Activated CD8-positive, alpha-beta memory T cell treated with anti-CD3 and anti-CD28 coated beads for 48 hours (primary cell): Measurements from ENCODE around the gene ZBTB49.
A peak's percentile ranks its signal among the peaks of the same experiment; 100 is the strongest.
"Not testable (repeated sequence)": the region's sequence is repeated elsewhere in the genome, so short reads cannot be mapped to it uniquely, and the experiment has no call there.

Experiments
- DNase-seq, 3 experiments: peaks; one replicate each; pipeline ENCODE4 v3.0.0-alpha.2; 2020; ENCODE audit warnings: low read depth in 2 of 3, low spot score in 2 of 3

The ZBTB49 gene, protein sequence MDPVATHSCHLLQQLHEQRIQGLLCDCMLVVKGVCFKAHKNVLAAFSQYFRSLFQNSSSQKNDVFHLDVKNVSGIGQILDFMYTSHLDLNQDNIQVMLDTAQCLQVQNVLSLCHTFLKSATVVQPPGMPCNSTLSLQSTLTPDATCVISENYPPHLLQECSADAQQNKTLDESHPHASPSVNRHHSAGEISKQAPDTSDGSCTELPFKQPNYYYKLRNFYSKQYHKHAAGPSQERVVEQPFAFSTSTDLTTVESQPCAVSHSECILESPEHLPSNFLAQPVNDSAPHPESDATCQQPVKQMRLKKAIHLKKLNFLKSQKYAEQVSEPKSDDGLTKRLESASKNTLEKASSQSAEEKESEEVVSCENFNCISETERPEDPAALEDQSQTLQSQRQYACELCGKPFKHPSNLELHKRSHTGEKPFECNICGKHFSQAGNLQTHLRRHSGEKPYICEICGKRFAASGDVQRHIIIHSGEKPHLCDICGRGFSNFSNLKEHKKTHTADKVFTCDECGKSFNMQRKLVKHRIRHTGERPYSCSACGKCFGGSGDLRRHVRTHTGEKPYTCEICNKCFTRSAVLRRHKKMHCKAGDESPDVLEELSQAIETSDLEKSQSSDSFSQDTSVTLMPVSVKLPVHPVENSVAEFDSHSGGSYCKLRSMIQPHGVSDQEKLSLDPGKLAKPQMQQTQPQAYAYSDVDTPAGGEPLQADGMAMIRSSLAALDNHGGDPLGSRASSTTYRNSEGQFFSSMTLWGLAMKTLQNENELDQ

DNA sequence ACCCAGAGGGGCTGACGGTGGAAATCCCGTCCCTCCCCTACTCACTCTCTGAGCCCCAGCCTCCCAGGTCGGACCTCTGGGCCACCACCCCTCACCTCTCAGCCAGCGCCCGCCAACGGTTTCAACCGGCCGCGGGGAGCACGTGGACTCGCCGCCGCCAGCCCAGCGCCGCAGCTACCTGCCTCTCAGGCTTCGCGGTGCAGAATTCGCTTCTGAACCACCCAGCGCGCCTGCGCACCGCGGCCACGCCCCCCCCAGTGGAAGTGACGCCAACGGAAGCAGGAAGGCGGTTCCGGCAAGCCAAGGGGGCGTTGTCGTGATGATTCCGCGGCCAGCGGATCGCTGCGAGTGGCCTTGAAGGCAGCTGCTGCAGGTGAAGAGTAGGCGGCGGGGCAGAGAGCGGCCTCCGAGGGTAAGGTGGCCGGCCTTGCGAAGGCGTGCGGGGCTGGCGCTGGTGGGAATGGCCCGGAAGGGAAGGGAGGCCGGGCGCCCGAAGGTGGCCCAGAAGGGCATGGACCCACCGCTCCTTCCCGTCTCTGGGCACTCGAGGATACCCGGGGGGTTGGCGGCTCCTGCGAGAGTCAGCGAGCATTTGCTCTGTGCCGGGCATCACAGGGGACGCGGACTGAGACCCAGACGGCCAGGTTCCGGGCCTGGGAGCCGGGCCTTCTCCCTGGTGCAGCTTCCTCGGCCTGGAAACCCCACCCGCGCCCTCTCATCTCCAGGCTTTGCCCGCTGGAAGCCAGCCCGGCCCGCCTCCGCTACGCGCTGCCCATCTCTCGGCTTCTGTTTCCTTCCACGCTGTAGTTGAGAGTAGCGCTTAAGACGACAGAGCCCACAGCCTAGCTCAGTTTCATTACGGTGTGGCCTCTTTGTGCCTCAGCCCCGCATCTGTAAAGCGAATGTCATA, at the start of gene ZBTB49, which contains the start of gene LYAR:
Gene ZBTB49 (plus strand): TSS at position 311 of the 910 bp plus-strand sequence. CDS start 9,695 bp downstream, outside the sequence.
Gene LYAR (minus strand): TSS at position 214 of the 910 bp plus-strand sequence. CDS start 6,412 bp downstream, outside the sequence.
- DNase-seq, result peak; percentile 91 to 93 (median 91)

DNA sequence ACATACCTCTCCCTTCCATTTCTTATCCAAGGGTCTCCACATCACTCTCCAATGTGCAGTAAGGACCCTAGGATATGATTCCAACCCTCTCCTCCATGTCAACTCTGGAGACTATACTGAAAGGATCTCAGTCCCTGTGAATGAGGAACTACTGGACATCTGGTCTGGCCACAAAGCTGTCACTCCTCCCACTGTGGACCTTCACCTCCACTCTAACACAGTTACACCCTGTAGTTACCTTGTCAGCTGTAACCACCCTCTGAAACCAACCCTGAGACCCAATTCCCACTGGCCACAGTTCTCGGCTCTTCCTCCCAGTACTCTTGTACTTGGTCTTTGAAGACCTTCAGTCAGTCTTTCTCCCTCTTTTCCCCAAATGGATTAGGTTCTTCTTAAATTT, 44.9 kb upstream of the ZBTB49 start:
- no peak for DNase-seq

DNA sequence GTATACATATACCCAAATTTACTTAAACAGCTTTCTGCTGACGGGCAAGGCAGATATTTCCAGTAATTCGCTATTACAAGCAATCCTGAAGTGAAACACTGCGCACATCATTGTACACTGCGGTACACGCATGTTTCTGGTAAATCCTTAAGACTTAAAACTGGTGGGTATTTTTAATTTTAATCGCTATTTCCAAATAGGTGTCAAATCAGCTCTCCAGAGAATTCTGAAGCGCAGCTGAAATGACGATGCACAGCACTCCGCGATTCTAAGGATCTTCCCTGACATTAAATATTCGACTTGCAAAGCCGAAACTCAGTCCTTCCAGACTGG, 42.4 kb upstream of the ZBTB49 start:
- DNase-seq, result no peak

DNA sequence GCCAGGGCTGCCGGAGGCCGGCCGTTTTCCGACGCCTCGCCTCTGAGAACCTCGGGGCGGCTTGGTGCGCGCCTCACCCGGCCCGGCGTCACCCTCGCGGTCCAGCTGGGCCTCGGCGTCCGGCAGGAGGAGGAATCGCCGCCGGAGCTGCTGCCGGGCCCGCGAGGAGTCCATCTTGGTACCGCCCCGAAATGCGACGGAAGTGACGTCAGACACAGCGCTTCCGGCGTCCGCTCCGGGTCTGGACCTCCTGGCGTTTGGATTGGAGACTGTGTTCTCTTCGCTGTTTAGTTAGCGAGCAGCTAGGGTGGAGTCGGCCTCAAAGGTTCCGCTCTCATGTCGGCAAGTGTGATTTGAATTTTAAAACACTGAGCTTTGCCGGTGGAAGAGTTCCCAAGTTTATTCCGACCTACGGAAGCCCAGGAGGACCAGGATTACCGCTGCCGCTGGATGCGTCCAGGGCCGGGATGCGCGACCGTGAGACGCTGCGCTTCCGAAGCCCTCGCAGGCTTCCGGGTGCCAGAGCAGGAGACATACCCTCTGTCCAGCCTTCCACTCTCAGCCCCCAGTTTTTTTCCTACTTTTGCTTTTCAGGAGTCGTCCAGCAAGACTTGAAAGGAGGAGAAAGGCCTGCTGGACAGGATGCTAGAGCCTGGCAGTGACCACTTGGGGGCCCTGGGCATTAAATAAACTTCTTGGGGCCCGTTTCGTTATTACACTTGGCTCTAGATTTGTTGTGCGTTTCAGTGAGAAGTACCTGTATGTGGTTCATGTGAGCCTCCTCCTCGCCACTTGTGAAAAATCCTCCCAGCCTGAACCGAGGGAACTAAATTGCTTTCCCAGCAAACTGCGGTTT, 41.8 kb upstream of the ZBTB49 start, which contains the start of gene TMEM128:
Gene TMEM128 (minus strand): TSS at position 195 of the 856 bp plus-strand sequence. CDS start 21 bp downstream, at position 174.
- peak; percentile 80 to 90 (median 85) for DNase-seq

DNA sequence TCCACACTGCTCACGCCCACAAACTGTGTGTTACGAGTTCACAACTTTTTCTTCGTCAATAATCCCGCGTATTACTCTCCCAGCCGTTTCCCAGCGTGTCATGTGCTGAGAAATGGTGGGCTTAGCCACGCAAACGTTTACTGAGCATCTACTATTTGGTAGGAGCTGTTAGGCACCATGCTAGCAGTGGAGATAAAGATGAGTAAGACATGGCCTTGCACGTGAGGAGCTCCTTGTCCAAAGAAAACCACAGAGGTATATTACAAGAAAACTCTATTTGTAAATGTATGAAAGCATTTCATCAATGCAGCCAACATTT, 41.2 kb upstream of the ZBTB49 start:
- DNase-seq, result no peak

DNA sequence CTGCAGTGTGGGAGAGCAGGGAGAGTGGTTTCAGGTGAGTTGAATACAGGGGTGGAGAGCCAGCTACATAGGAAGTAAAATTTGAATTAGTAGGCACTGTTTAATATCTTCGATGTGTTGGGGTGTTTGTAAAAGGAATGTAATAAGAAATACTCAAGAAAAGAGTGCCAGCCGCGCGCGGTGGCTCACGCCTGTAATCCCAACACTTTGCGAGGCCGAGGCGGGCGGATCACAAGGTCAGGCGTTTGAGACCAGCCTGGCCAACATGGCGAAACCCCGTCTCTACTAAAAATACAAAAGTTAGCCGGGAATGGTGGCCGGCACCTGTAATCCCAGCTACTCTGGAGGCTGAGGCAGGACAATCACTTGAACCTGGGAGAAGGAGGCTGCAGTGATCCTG, 40.7 kb upstream of the ZBTB49 start:
- DNase-seq, result not testable (repeated sequence)

DNA sequence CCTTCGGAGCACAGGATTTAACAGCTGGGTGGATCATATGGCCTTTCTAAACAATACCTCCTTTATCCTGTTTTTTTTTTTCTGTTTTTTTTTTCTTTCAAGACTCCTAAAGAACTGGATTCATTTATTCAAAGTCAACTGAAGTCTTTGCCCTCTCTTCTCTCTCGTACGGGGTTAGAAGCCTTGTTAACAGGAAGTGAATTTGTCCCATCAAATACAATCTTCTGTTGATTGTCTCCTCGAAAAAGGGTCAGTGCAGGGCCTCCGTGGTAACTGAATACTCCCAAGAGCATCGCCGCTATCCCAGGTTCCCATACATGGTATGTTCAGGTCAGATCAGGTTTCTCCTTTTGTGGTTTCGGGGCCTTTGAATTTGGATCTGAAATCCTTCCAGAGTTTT, 40.2 kb upstream of the ZBTB49 start:
- DNase-seq, result no peak

DNA sequence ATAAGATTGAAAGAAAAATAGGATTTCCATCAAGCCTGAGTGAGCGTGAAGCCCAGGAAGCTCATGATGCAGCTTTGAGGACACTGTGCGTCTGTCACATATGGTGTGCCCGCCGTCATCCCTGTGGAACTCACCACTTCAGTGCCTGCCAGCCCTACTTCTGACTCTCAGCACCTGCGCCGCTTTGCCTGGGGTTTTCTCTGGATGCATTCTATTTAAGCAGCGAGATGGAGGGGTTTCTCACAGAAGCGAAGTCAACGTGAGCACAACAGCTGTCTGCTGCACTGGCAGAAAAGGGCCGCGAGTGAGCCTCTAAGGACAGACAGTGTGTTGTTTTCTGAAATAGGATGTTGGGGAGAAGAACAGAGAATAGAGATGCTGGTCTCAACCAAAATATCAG, 35.9 kb upstream of the ZBTB49 start:
- DNase-seq, result no peak

DNA sequence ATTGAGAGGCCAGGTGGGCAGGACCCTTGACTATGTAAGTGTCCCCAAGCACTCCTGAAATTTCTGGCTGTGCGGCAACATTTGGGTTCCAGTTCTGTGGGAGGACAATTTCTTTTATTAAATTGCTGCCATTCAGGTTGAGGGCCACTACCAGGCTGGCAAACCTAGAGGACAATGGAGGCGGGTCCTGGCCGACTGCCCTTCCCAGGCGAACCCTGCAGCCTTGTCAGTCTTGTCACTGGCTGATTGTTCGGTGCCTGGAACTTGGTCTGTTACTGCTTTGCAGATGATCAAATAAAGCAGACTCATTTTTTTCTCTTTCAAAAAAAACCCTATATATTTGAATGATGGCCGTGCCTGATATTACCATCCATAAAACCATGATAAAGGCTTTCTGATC, 35.4 kb upstream of the ZBTB49 start:
- no peak for DNase-seq

DNA sequence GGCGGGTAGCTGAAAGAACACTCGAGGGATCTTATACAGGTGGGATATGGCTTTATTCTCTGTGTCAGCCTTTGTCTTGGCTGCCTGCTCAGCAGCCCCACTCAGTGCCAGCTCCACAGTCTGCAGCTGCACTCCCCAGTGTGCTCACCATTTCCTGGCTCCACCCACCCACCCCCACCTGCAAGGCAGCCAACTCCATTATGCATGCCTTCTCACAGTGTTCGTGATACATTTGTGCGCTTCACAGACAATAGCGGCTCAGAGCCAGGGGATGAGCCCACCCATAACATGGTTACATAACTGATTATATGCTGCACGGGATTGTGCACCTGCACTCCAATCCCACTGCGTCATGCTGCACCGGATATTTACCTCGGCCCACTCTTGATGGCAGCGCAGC, 33.3 kb upstream of the ZBTB49 start:
- DNase-seq, result no peak

DNA sequence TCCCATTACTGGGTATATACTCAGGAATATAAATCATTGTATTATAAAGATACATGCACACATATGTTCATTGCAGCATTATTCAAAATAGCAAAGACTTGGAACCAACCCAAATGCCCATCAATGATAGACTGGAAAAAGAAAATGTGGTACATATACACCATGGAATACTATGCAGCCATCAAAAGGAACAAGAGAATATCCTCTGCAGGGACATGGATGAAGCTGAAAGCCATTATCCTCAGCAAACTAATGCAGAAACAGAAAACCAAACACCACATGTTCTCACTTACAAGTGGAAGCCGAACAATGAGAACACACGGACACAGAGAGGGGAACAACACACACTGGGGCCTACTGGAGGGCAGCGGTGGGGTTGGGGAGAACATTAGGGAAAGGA, 32.3 kb upstream of the ZBTB49 start:
- DNase-seq, result not testable (repeated sequence)

DNA sequence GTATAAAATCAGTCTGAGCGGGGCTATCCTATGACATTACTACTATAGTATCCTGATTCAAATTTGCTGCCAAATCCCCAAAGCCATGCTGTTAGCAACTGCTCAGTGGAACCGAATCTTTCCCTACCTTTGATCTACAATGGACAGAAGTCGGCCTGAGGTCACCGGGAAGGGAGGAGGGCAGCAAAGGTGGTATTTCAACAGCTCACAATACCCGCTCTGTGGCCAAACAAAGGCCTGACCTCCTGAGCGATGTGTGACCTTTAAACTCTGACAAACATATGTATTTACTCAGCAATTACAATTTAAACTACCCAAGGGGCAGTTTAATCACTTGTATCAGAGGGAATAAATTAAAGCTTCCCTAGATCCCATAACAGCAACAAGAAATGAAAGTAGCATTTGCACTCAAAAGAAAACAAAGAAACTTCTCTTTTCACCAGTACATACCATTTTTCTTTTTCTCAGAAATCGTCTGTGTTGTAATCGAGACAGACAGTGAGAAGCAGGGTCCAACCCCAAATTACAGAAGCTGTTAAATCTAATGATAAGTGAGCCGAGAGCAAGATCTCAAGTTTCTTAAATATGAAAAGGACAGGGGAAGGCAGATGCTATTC, 30.5 kb upstream of the ZBTB49 start:
- no peak for DNase-seq

DNA sequence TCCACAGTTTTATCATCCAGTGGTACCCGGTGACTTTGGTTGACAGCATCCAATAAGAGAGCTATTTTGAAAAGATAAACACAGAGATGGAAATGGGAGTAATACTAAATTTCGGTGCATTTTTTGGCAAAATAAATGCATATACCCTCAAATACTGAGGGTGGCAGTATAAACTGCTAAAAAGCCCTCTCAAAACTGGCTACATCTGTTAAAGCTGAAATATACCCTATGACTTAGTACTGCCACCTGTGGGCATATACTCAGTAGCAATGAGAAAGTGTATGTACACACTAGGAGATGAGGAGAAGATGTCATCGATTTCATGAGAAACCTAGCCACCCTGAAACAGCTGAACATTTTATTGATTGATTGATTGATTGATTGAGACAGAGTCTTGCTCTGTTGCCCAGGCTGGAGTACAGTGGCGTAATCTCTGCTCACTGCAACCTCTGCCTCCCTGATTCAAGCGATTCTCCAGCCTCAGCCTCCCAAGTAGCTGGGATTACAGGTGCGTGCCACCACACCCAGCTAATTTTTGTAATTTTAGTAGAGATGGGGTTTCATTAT, 29.8 kb upstream of the ZBTB49 start:
- no peak for DNase-seq

DNA sequence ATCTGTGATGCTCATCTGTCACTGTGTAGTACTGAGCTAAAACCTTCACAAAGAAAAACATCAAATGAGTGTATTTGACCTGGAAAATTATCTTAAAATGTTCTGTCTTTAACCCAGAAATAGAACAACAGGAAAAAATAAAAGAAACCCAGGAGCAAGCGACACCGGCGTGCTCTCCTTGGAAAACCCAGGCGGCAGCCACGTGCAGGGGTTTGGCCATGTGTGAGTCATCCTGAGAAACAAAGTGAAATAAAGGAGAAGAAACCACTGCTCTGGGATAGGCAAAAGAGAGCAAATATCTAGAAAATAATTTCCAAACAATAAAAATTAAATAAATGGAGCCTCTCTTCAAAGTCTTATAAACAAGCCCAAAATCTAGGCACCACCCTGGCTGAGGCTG, 22.1 kb upstream of the ZBTB49 start:
- no peak for DNase-seq

DNA sequence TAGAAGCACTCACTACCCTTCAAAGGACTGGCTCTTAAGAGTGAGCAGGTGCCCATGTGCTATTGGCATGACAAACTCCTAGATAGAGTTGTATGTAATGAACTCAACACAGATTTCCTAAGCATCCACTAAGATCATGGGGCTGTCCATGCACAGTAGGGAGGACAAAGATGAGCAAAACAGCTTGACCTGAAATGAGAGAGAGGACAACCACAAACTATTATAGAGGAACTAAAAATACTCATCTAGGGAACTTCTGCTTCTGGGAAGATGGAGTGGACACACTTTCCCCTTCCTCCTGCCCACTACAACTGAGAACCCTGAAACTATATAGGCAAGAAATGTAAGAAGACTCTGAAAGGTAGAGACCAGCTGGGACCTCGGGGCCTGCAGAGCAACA, 21.3 kb upstream of the ZBTB49 start:
- DNase-seq, result no peak

DNA sequence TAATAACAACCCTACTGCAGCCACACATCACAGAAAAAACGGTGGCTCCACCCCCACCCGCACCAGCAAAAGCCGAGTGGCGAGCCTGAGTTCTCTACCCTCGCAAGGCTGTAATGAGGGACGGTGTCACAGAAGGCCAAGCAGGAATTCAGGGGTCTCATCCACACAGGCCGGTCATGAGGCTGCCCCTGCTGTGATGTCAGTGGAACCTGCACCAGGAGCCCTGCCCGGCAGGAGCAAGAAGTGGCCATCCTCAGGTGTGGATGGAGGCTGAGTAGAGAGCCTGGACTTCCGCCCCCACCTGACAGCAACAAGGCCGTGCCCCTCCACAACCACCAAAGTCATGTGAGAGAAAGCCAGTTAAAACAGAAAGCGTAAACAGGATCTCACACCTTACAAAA, 20.7 kb upstream of the ZBTB49 start:
- DNase-seq, result no peak

DNA sequence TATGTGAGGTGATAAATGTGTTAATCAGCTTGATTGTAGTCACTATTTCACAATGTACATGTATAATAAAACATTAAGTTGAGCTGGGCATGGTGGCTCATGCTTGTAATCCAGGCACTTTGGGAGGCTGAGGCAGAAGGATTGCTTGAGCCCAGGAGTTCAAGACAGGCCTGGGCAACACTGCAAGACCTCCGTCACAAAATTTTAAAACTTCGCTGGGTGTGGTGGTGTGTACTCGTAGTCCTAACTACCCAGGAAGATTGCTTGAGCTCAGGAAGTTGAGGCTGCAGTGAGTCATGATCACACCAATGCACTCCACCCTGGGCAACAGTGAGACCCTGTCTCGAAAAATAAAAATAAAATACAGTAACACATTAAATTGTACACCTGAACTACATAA, 20.2 kb upstream of the ZBTB49 start:
- DNase-seq, result no peak

DNA sequence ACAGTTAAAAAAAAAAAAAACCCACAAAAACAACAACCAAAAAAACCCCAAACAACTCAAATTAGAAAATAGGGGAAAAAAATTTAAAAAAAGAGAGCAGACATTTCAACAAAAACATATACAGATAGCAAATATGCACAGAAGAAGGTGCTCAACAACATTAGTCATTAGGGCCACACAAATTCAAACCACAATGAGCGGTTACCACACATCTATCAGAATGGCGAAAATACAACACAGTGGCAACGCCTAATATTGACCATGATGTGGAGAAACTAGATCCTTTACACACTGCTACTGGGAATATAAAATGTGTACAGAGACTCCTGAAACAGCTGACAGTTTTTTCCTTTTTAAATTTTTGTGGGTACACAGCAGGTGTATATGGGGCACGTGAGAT, 19.5 kb upstream of the ZBTB49 start:
- DNase-seq, result no peak

DNA sequence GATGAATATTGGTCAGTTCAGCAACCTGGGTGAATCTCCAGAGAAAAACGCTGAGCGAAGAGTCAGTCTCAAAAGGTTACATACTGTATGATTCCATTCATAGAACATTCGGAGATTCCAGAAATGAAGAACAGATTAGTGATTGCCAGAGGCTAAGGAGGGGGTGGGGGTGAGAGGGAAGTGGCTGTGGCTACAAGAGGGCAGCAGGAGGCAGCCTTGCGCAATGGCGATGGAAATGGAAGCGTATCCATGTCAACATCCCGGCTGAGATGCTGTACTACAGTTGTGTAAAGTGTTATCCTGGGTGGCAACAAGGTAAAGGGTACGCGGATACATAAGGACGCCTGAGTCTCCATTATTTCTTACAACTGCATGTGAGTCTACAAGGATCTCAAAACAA, 18.1 kb upstream of the ZBTB49 start:
- DNase-seq, result no peak

DNA sequence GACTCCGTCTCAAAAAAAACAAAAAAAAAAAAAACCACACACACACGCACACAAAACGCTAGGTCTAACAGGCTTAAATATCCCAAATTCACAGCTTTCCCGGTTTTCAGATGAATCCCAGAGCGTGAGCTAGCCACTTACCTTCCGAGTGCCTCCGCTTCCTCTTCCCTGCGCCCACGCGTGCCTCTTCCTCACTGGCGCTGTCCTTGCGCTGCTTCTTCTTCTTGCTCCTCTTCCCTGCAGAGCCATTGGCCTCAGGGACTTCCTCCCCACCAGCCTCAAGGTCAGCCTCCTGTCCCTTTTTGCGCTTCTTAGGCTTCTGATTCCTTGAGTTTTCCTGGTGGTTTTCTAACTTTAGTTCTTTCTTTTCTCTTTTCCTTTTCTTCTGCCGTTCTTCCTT, 15.8 kb upstream of the ZBTB49 start:
- no peak for DNase-seq
